HFF-Myc (cell line): ENCODE results near the gene PALMD.

Experiments
- DNase-seq: peaks from one replicate; pipeline ENCODE4 v3.0.0-alpha.2; 2011; ENCODE audit warnings: low read depth; ENCODE audit errors: extremely low read depth
- H3K4me3 ChIP-seq: replicated peaks from 2 replicates; pipeline ENCODE4 v1.5.1; 2011; ENCODE audit warnings: low read depth, mild to moderate bottlenecking, control low read depth, low read length
- TF ChIP-seq, protein P1 (sequence below): IDR thresholded peaks from 2 replicates; pipeline ENCODE4 v1.5.1; 2012; ENCODE audit warnings: mild to moderate bottlenecking, low read depth, low read length, control low read depth; ENCODE audit errors: missing control alignments

Gene PALMD

GRCh38 chr1:99634971-99635624 is 10.8 kb upstream of the PALMD start:
- no peak for DNase-seq
- TF ChIP-seq, protein P1, sequence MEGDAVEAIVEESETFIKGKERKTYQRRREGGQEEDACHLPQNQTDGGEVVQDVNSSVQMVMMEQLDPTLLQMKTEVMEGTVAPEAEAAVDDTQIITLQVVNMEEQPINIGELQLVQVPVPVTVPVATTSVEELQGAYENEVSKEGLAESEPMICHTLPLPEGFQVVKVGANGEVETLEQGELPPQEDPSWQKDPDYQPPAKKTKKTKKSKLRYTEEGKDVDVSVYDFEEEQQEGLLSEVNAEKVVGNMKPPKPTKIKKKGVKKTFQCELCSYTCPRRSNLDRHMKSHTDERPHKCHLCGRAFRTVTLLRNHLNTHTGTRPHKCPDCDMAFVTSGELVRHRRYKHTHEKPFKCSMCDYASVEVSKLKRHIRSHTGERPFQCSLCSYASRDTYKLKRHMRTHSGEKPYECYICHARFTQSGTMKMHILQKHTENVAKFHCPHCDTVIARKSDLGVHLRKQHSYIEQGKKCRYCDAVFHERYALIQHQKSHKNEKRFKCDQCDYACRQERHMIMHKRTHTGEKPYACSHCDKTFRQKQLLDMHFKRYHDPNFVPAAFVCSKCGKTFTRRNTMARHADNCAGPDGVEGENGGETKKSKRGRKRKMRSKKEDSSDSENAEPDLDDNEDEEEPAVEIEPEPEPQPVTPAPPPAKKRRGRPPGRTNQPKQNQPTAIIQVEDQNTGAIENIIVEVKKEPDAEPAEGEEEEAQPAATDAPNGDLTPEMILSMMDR: no peak
- no peak overlapping the region for H3K4me3 ChIP-seq

GRCh38 chr1:99635664-99636063 is 10.2 kb upstream of the PALMD start:
- no peak overlapping the region for H3K4me3 ChIP-seq
- no peak for DNase-seq
- TF ChIP-seq, protein P1: no peak

- no peak for DNase-seq
- TF ChIP-seq, protein P1: no peak
- no peak overlapping the region for H3K4me3 ChIP-seq
Measured at GRCh38 chr1:99636647-99637175, 9.2 kb upstream of the PALMD start.

GRCh38 chr1:99638853-99639252 is 7.1 kb upstream of the PALMD start:
- DNase-seq: no peak
- H3K4me3 ChIP-seq: no peak overlapping the region
- TF ChIP-seq, protein P1: no peak

- H3K4me3 ChIP-seq: no peak overlapping the region
- TF ChIP-seq, protein P1: no peak
- no peak for DNase-seq
Measured at GRCh38 chr1:99639408-99639807, 6.5 kb upstream of the PALMD start.

- TF ChIP-seq, protein P1: no peak
- DNase-seq: no peak
Measured at GRCh38 chr1:99639945-99640344, 6.0 kb upstream of the PALMD start.

DNA sequence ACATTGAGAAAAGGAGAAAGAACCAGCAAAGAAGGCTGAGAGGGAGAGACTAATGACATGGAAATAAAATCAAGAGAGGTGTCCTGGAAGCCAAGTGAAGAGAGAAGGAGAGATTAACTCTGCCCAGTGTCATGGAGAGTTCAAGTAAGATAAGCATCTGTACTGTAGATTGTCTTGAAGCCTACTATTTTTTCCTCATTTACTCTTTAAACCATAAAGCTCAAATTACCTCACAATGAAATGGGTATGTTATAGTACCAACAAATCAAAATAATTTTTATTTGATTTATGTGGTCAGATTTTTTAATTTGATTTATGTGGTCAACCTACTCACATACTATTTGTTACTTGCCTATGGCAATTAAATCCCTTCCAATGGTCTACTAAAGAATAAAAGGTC is 5.2 kb upstream of the PALMD start:
- no peak for DNase-seq
- no peak overlapping the region for H3K4me3 ChIP-seq
- TF ChIP-seq, protein P1: no peak

More at GRCh38 chr1:99639945-99640344, 6.0 kb upstream of the PALMD start:
- H3K4me3 ChIP-seq: no peak overlapping the region
